Measurements from ENCODE around the gene RPL37A.
A peak's percentile ranks its signal among the peaks of the same experiment; 100 is the strongest.

The RPL37A gene

GRCh38 chr2:216519154-216519762 is 20.6 kb downstream of the RPL37A start:
- peak; percentile 76 for TF ChIP-seq CTCF (IDR thresholded peaks at IDR 0.05; ENCODE audit: low read depth, low read length)

GRCh38 chr2:216520112-216520511 is 21.5 kb downstream of the RPL37A start:
- DNase-seq (ENCODE audit: extremely low read depth, low read depth): no peak
- no peak for TF ChIP-seq CTCF (IDR thresholded peaks at IDR 0.05; ENCODE audit: low read depth, low read length)

More at GRCh38 chr2:216519154-216519762, 20.6 kb downstream of the RPL37A start:
- peak; percentile 66 for DNase-seq (ENCODE audit: extremely low read depth, low read depth)

GRCh38 chr2:216522892-216523502 is 24.4 kb downstream of the RPL37A start:
- DNase-seq (ENCODE audit: extremely low read depth, low read depth): no peak
- TF ChIP-seq CTCF (IDR thresholded peaks at IDR 0.05; ENCODE audit: low read depth, low read length): no peak

GRCh38 chr2:216525972-216526371 is 27.3 kb downstream of the RPL37A start:
- DNase-seq (ENCODE audit: extremely low read depth, low read depth): no peak

GRCh38 chr2:216526939-216527338 is 28.3 kb downstream of the RPL37A start:
- TF ChIP-seq CTCF (IDR thresholded peaks at IDR 0.05; ENCODE audit: low read depth, low read length): no peak
- DNase-seq (ENCODE audit: extremely low read depth, low read depth): no peak

More at GRCh38 chr2:216525972-216526371, 27.3 kb downstream of the RPL37A start:
- no peak for TF ChIP-seq CTCF (IDR thresholded peaks at IDR 0.05; ENCODE audit: low read depth, low read length)

GRCh38 chr2:216527600-216527999 is 29.0 kb downstream of the RPL37A start:
- no peak for DNase-seq (ENCODE audit: extremely low read depth, low read depth)
- TF ChIP-seq CTCF (IDR thresholded peaks at IDR 0.05; ENCODE audit: low read depth, low read length): no peak

GRCh38 chr2:216532562-216532961 is 33.9 kb downstream of the RPL37A start:
- no peak for TF ChIP-seq CTCF (IDR thresholded peaks at IDR 0.05; ENCODE audit: low read depth, low read length)
- no peak for DNase-seq (ENCODE audit: extremely low read depth, low read depth)
